ENCODE data around the gene PPARD.
"Not testable (repeated sequence)": the region's sequence is repeated elsewhere in the genome, so short reads cannot be mapped to it uniquely, and the experiment has no call there.

The PPARD gene

GRCh38 chr6:35388030-35388429 is 45.7 kb downstream of the PPARD start:
- no peak for DNase-seq

- no peak for DNase-seq
Observed at GRCh38 chr6:35388772-35389352, 46.5 kb downstream of the PPARD start.

- DNase-seq = not testable (repeated sequence)
Observed at GRCh38 chr6:35389386-35389785, 47.0 kb downstream of the PPARD start.

- DNase-seq = peak; percentile 22
Observed at GRCh38 chr6:35391240-35391968, 49.0 kb downstream of the PPARD start.

- peak; percentile 73 for DNase-seq
Observed at GRCh38 chr6:35392111-35392702, 49.8 kb downstream of the PPARD start.

GRCh38 chr6:35392773-35393672 is 50.7 kb downstream of the PPARD start:
- DNase-seq = peak; percentile 10

GRCh38 chr6:35396991-35397390 is 54.6 kb downstream of the PPARD start:
- DNase-seq = no peak

GRCh38 chr6:35397806-35398418 is 55.6 kb downstream of the PPARD start:
- DNase-seq = no peak

GRCh38 chr6:35398526-35398925 is 56.2 kb downstream of the PPARD start:
- DNase-seq = no peak

GRCh38 chr6:35400111-35400510 is 57.8 kb downstream of the PPARD start:
- DNase-seq = peak; percentile 37

GRCh38 chr6:35400901-35401311 is 58.5 kb downstream of the PPARD start:
- DNase-seq = peak; percentile 89

GRCh38 chr6:35401514-35401913 is 59.2 kb downstream of the PPARD start:
- peak; percentile 73 for DNase-seq

GRCh38 chr6:35402136-35402855 is 59.9 kb downstream of the PPARD start:
- DNase-seq = peak; percentile 86

GRCh38 chr6:35402856-35403191 is 60.5 kb downstream of the PPARD start:
- DNase-seq = no peak

GRCh38 chr6:35403544-35404442 is 61.4 kb downstream of the PPARD start:
- peak; percentile 7 for DNase-seq

- no peak for DNase-seq
Observed at GRCh38 chr6:35406711-35407485, 64.5 kb downstream of the PPARD start.

GRCh38 chr6:35409245-35409644 is 66.9 kb downstream of the PPARD start:
- no peak for DNase-seq

- no peak for DNase-seq
Observed at GRCh38 chr6:35410131-35410530, 67.8 kb downstream of the PPARD start.

GRCh38 chr6:35411066-35411465 is 68.7 kb downstream of the PPARD start:
- no peak for DNase-seq

- no peak for DNase-seq
Observed at GRCh38 chr6:35412102-35412501, 69.7 kb downstream of the PPARD start.

Measured in DMS53 (cell line).